HUES48 (cell line): ENCODE results near the gene ZDHHC1.
"Not testable (repeated sequence)": the region's sequence is repeated elsewhere in the genome, so short reads cannot be mapped to it uniquely, and the experiment has no call there.

Experiments
- H3K27ac ChIP-seq: one replicate; pipeline ENCODE4 v1.7.0; 2013; ENCODE audit warnings: low read depth, low read length, inconsistent platforms
- H3K27me3 ChIP-seq: 2 replicates; pipeline ENCODE4 v1.6.1; 2013; ENCODE audit warnings: mild to moderate bottlenecking, low read length; ENCODE audit not compliant: control insufficient read depth, insufficient read depth
- H3K36me3 ChIP-seq: 2 replicates; pipeline ENCODE4 v1.6.1; 2013; ENCODE audit warnings: low read length; ENCODE audit not compliant: control insufficient read depth, insufficient read depth
- H3K4me1 ChIP-seq: 2 replicates; pipeline ENCODE4 v1.6.1; 2013; ENCODE audit warnings: mild to moderate bottlenecking, low read length; ENCODE audit not compliant: control insufficient read depth, insufficient read depth
- H3K4me3 ChIP-seq: 2 replicates; pipeline ENCODE4 v1.5.1; 2013; ENCODE audit warnings: mild to moderate bottlenecking, low read depth, low read length
- H3K9ac ChIP-seq: 2 replicates; pipeline ENCODE4 v1.6.1; 2013; ENCODE audit warnings: mild to moderate bottlenecking, low read depth, low read length, moderate library complexity
- H3K9me3 ChIP-seq: 2 replicates; pipeline ENCODE4 v1.6.1; 2013; ENCODE audit warnings: low read length; ENCODE audit not compliant: control insufficient read depth, insufficient read depth

ZDHHC1 gene

GRCh38 chr16:67378642-67379041 lies 37.6 kb downstream of the ZDHHC1 start:
- Histone ChIP-seq H3K4me3 (no peak overlapping the region), H3K9ac (no peak overlapping the region), H3K27me3 (peaks cover 3% of the 10 kb centered on the region; the same call in 1 of the 2 replicates), H3K27ac (no peak overlapping the region), H3K9me3 (no peaks in the 10 kb centered on the region), H3K4me1 (no peaks in the 10 kb centered on the region), H3K36me3 (no peaks in the 10 kb centered on the region)

DNA sequence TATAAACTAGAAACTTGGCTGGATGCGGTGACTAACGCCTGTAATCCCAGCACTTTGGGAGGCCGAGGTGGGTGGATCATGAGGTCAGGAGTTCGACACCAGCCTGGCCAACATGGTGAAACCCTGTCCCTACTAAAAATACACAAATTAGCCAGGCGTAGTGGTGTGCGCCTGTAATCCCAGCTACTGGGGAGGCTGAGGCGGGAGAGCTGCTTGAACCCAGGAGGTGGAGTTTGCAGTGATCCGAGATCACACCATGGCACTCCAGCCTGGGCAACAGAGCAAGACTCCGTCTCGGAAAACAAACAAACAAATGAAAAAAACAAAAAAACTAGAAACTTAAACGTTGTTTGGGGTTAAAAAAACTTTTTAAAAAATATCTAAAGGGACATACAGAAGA lies 40.3 kb downstream of the ZDHHC1 start:
- H3K4me3 ChIP-seq, H3K9me3 ChIP-seq, H3K9ac ChIP-seq, H3K4me1 ChIP-seq, H3K36me3 ChIP-seq, H3K27ac ChIP-seq, H3K27me3 ChIP-seq: not testable (repeated sequence)

DNA sequence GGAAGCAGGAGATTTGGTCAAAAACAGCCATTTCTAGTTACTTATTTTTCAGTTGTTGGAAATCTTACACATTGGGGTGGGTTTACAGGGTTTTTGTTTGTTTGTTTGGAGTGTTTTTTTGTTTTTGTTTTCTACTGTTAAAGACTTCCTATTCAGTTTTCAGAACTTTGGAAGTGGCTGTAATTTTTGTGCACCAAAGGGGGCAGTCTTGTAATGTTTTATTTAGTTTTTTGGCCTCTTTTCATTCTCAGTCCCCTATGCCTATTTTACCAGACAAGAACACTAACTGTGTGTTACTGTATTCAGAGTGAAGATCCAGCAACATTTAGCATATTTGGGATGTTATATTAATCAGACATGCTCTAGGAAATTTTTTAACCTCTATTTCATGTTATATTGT lies 43.6 kb downstream of the ZDHHC1 start:
- Histone ChIP-seq H3K27ac (no peak overlapping the region), H3K36me3 (no peaks in the 10 kb centered on the region), H3K9ac (no peak overlapping the region), H3K9me3 (no peaks in the 10 kb centered on the region), H3K4me1 (no peaks in the 10 kb centered on the region), H3K27me3 (peaks cover 14% of the 10 kb centered on the region), H3K4me3 (no peak overlapping the region)

DNA sequence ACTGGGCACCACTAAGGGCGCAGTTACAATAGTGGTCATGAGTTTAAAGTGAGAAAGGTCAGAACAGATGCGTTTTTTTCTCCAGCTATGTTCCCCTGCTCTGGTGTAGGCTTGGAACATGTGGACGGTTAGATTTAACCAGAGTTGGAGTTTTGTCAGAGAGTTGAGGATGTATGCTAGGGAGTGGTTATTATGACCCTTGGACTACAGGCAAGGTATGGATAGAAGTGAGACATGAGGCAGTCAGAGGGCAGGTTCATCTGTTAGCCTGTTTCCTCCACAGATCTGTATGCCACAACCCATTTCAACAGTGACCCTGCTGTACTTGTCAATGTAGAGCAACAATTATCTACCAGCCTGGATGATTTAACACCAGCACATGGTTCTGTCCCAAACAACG lies 45.6 kb downstream of the ZDHHC1 start:
- Histone ChIP-seq H3K4me3 (no peak overlapping the region), H3K4me1 (no peaks in the 10 kb centered on the region), H3K27me3 (peaks cover 16% of the 10 kb centered on the region), H3K27ac (no peak overlapping the region), H3K9ac (no peak overlapping the region), H3K36me3 (no peaks in the 10 kb centered on the region), H3K9me3 (no peaks in the 10 kb centered on the region)

DNA sequence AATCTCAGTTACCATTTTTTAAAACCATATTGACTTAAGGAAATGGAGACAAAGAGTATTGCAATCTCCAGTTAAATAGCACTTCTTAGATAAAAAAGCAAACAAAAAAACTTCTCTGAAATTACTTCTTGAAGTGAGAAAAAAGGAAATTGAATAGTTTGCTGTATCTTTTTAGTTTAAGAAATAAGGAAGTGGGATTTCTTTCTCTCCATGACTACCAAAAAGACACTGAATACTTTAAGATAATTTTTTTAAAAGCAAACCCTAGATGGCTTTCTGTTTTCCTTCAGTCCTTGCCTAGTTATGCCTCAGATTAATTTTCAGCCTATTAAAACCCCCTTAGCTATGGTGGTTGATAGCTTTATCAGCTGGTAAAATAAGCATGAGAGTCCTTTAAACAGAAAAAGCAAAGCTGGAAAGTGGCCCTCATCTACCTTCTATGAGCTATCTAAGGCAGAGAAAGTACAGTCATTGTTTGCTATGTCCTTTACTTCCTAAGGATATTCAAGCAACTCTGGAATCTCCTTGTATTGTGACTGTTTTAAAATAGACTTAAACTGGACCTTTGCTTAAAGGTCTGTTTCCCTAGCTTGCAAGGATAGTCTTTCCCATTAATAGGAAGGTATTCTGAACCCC lies 51.6 kb downstream of the ZDHHC1 start:
- H3K4me1 ChIP-seq: no peaks in the 10 kb centered on the region
- no peaks in the 10 kb centered on the region for H3K9me3 ChIP-seq
- no peak overlapping the region for H3K9ac ChIP-seq
- no peaks in the 10 kb centered on the region for H3K36me3 ChIP-seq
- no peak overlapping the region for H3K4me3 ChIP-seq
- H3K27me3 ChIP-seq: peaks cover 21% of the 10 kb centered on the region
- no peak overlapping the region for H3K27ac ChIP-seq

DNA sequence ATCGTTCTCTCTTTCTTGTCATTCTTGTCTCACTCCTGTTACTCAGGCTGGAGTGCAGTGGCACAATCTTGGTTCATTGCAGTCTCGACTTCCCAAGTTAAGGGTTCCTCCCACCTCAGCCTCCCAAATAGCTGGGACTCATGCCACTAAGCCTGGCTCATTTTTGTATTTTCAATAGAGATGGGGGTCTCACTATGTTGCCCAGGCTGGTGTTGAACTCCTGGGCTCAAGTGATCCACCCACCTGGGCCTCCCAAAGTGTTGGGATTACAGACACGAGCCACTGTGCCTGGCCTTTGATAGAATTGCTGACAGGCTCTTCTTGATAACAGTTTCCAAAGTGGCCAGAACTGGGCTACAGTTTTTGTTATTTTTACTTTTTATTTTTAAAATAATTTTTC lies 55.2 kb downstream of the ZDHHC1 start:
- no peak overlapping the region for H3K4me3 ChIP-seq
- no peak overlapping the region for H3K9ac ChIP-seq
- no peaks in the 10 kb centered on the region for H3K36me3 ChIP-seq
- no peak overlapping the region for H3K27ac ChIP-seq
- peaks cover 18% of the 10 kb centered on the region; the same call in 1 of the 2 replicates for H3K27me3 ChIP-seq
- no peaks in the 10 kb centered on the region for H3K9me3 ChIP-seq
- H3K4me1 ChIP-seq: no peaks in the 10 kb centered on the region

GRCh38 chr16:67359540-67360269 lies 56.6 kb downstream of the ZDHHC1 start:
- not testable (repeated sequence) for H3K9me3 ChIP-seq, H3K27me3 ChIP-seq, H3K4me1 ChIP-seq, H3K4me3 ChIP-seq, H3K9ac ChIP-seq, H3K27ac ChIP-seq, H3K36me3 ChIP-seq

DNA sequence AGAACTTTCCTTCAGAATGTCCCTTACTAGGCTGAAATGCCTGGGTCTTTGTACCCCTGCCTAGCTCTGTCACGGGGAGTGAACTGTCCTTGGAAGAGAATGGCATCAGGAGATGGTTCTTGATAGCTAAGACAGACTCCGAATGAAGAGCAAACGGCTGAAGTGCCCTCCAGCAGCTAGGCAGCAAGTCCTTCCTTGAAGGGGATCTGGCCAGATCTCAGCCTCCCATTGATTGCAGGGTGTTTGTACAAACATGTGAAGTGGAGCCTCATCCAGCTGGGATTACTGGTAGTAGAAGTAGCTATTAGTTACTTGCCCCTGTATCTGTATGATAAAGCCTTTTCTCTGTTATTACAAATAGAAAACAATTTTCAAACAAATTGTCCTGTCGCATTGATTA lies 58.7 kb downstream of the ZDHHC1 start:
- H3K36me3 ChIP-seq: no peaks in the 10 kb centered on the region
- H3K27me3 ChIP-seq: peaks cover 5% of the 10 kb centered on the region; the same call in 1 of the 2 replicates
- H3K9me3 ChIP-seq: no peaks in the 10 kb centered on the region
- H3K27ac ChIP-seq: no peak overlapping the region
- no peak overlapping the region for H3K9ac ChIP-seq
- no peak overlapping the region for H3K4me3 ChIP-seq
- no peaks in the 10 kb centered on the region for H3K4me1 ChIP-seq

- no peak overlapping the region for H3K9ac ChIP-seq
- no peak overlapping the region for H3K4me3 ChIP-seq
- no peaks in the 10 kb centered on the region for H3K4me1 ChIP-seq
- no peaks in the 10 kb centered on the region for H3K9me3 ChIP-seq
- H3K36me3 ChIP-seq: no peaks in the 10 kb centered on the region
- H3K27me3 ChIP-seq: peaks cover 5% of the 10 kb centered on the region; the same call in 1 of the 2 replicates
- no peak overlapping the region for H3K27ac ChIP-seq
These were observed 59.9 kb downstream of the ZDHHC1 start for GRCh38 chr16:67356396-67356795.

DNA sequence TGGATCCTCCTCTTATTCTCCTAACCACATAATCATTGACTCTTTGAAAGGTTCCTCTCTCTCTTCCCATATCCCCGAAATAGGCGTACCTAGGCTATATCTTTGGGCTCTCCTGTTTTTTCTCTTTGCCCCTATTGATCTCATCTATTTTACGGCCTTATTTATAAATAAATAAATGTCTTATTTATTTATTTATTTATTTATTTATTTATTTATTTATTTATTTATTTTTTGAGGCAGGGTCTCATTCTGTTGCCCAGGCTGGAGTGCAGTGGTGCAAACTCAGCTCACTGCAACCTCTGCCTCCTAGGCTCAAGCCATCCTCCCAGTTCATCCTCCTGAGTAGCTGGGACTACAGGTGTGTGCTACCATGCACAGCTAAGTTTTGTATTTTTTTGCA lies 63.8 kb downstream of the ZDHHC1 start:
- H3K27ac ChIP-seq, H3K4me3 ChIP-seq, H3K9ac ChIP-seq, H3K4me1 ChIP-seq, H3K36me3 ChIP-seq, H3K27me3 ChIP-seq, H3K9me3 ChIP-seq: not testable (repeated sequence)

GRCh38 chr16:67350324-67350723 lies 66.0 kb downstream of the ZDHHC1 start:
- H3K27ac ChIP-seq: no peak overlapping the region
- H3K9ac ChIP-seq: no peak overlapping the region
- H3K4me3 ChIP-seq: no peak overlapping the region
- H3K36me3 ChIP-seq: no peaks in the 10 kb centered on the region
- no peaks in the 10 kb centered on the region for H3K9me3 ChIP-seq
- H3K4me1 ChIP-seq: no peaks in the 10 kb centered on the region
- H3K27me3 ChIP-seq: no peaks in the 10 kb centered on the region; the same call in 1 of the 2 replicates
